Measurements from ENCODE around the gene AATF. TPM values are rescaled to one million over a fixed set of nuclear protein-coding genes. Genes with fewer than 3 reads are reported as not detected.

Gene AATF
- total RNA-seq, 1 experiment from 2014 or later = 85.2 TPM

DNA sequence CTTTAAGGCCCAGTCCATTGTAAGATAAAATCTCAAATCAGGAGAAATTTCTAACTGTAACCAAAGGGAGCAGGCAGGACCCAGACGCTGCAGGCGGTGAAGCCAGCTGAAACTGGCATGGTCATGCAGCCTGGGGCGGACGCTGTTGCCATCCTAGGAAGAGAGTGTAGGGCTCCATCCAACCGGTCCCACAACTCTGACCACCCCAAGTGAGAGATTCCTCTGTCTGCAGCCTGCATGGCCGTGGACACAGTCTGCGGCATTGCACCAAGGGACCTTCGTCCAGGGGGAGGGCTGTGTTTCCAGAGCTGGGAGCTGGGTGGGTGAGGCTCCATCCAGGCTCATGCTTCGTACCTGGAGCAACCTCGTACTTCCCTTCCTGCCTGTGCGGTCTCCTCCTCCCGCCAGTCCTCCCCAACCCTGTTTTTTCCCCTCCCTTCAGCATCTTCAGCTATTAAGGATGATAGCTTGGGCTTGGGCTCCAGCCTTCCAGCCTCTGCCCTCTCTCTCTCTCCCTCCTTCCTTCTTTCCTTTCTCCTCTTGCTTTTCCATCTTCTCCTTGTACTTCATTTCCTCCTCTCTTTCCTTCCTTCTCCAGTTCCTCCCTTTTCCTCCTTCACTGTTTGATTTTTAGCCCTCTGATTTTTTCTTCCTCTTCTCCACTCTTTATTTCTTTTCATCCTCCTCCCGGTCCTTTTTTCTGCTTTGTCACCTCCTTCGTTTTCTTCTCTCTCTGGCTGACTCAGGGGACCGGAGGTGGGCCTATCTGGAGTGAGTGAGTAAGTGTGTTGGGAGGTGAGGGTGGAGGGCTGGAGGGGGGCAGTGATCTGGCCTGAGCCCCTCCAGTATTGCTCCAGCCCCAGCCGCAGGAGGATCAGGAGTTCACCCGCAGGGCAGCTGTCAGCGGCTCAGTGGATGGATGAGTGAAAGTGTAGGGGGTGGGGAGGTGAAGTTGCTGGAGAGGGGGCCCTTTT, 28.4 kb upstream of the AATF start:
- H3K9me3 Mint-ChIP-seq (ENCODE audit: unreplicated experiment) = no peaks in the 10 kb centered on the region
- ChIA-PET CTCF (interaction anchor here (0.7 to 1.3 kb wide), 2 partner anchors 26 to 127 kb away, joined by 3 read pairs; no protein-coding TSS in a partner anchor), POLR2A (interaction anchor here (0.7 to 3.9 kb wide), 3 partner anchors 24 to 63 kb away, joined by 3 to 25 read pairs (median 3); partner anchors contain the start of gene AATF)
- H3K27me3 Mint-ChIP-seq (ENCODE audit: insufficient read depth, unreplicated experiment) = no peaks in the 10 kb centered on the region
- H3K36me3 Mint-ChIP-seq (ENCODE audit: insufficient read depth, unreplicated experiment) = peaks cover 8% of the 10 kb centered on the region
- peak; percentile 63 for DNase-seq (ENCODE audit: unreplicated experiment)
- peak overlapping the region; percentile 29 for H3K4me3 Mint-ChIP-seq (ENCODE audit: unreplicated experiment)
- TF ChIP-seq, protein P1, sequence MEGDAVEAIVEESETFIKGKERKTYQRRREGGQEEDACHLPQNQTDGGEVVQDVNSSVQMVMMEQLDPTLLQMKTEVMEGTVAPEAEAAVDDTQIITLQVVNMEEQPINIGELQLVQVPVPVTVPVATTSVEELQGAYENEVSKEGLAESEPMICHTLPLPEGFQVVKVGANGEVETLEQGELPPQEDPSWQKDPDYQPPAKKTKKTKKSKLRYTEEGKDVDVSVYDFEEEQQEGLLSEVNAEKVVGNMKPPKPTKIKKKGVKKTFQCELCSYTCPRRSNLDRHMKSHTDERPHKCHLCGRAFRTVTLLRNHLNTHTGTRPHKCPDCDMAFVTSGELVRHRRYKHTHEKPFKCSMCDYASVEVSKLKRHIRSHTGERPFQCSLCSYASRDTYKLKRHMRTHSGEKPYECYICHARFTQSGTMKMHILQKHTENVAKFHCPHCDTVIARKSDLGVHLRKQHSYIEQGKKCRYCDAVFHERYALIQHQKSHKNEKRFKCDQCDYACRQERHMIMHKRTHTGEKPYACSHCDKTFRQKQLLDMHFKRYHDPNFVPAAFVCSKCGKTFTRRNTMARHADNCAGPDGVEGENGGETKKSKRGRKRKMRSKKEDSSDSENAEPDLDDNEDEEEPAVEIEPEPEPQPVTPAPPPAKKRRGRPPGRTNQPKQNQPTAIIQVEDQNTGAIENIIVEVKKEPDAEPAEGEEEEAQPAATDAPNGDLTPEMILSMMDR (IDR thresholded peaks at IDR 0.05; ENCODE audit: unreplicated experiment) = no peak
- peak overlapping the region; percentile 59 for H3K27ac Mint-ChIP-seq (ENCODE audit: low read depth, unreplicated experiment)
- H3K4me1 Mint-ChIP-seq (ENCODE audit: insufficient read depth, unreplicated experiment) = peaks cover 31% of the 10 kb centered on the region
- no TSS peak for BruUV-seq (replicated peaks)
- intact Hi-C loops (cut with micrococcal nuclease) = loop anchor here (1.0 to 2.0 kb wide), 2 partner anchors 28 to 70 kb away; partner anchors contain the start of gene AATF

DNA sequence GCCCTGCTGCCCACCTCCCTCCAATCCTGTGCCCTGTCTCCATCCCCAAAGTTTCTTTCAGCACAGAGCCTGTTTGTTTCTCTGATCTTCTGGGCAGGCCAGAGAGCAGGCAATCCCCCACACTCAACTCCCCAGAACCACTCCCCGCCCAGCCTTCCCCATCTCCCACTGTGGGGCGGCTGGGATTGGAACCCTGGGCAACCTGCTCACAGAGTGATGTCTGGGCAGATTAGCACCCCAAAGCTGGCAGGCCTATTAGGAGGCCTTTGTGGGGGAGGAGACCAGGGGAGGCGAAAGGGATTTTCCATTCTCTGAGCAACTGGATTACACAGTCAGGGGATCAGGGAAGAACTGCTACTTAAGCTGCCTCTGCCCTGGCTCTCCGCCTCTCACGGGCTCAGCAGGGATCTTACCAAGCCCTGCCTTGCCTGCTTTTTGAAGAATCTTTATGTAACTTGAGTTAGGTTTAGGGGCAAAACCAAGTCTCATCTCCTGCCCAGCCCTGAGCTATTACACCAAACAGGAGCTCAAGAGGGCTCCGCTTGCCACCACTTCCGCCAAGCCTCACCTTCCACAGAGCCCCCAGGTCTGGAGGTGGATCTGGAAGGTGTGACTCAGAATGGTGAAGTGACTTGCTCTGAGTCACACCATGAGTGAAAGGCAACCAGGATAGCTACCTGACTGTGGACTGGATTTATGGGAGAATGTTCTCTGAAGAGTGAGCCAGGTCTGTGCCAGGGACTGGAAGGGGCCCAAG, 27.5 kb upstream of the AATF start:
- peaks cover 8% of the 10 kb centered on the region for H3K36me3 Mint-ChIP-seq (ENCODE audit: insufficient read depth, unreplicated experiment)
- intact Hi-C loops (cut with micrococcal nuclease) = loop anchor here (1.0 to 2.0 kb wide), 2 partner anchors 27 to 70 kb away; partner anchors contain the start of gene AATF
- H3K27me3 Mint-ChIP-seq (ENCODE audit: insufficient read depth, unreplicated experiment) = no peaks in the 10 kb centered on the region
- CTCF ChIA-PET = interaction anchor here (0.5 to 1.3 kb wide), 2 partner anchors 17 to 126 kb away, joined by 3 to 4 read pairs; no protein-coding TSS in a partner anchor
- peak; percentile 95 for DNase-seq (ENCODE audit: unreplicated experiment)
- H3K4me3 Mint-ChIP-seq (ENCODE audit: unreplicated experiment) = peak overlapping the region; percentile 53
- TF ChIP-seq, protein P1 (IDR thresholded peaks at IDR 0.05; ENCODE audit: unreplicated experiment) = no peak
- no TSS peak for BruUV-seq (replicated peaks)
- POLR2A ChIA-PET = interaction anchor here (0.6 to 3.9 kb wide), 3 partner anchors 23 to 208 kb away, joined by 3 to 25 read pairs (median 3); partner anchors contain the start of gene AATF
- peaks cover 31% of the 10 kb centered on the region for H3K4me1 Mint-ChIP-seq (ENCODE audit: insufficient read depth, unreplicated experiment)
- H3K9me3 Mint-ChIP-seq (ENCODE audit: unreplicated experiment) = no peaks in the 10 kb centered on the region
- H3K27ac Mint-ChIP-seq (ENCODE audit: low read depth, unreplicated experiment) = peak overlapping the region; percentile 63

DNA sequence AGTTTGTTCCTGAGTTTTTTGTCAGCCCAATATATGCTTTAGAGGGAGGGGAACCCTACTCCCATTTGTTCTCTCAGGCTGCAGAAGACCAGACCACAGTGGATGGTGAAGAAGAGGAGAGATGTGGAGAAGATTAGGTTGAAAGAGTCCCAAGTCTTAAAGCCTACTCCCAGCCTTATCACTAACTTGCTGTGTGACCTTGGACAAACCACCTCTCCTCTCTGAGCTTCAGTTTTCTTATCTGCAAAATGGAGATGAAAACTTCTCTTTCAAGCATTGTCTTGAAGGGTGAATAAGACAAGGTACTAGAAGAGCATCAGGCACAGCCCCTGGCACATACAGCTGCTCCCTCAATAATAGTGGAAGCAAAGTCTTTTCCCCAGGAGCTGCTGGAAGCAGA, 26.6 kb upstream of the AATF start:
- Mint-ChIP-seq H3K27ac (ENCODE audit: low read depth, unreplicated experiment) (peak overlapping the region; percentile 63), H3K4me3 (ENCODE audit: unreplicated experiment) (no peak overlapping the region), H3K9me3 (ENCODE audit: unreplicated experiment) (no peaks in the 10 kb centered on the region), H3K4me1 (ENCODE audit: insufficient read depth, unreplicated experiment) (peaks cover 31% of the 10 kb centered on the region), H3K27me3 (ENCODE audit: insufficient read depth, unreplicated experiment) (no peaks in the 10 kb centered on the region), H3K36me3 (ENCODE audit: insufficient read depth, unreplicated experiment) (peaks cover 6% of the 10 kb centered on the region)
- intact Hi-C loops (cut with micrococcal nuclease) = no loop called here
- CTCF ChIA-PET = no interaction called here
- no TSS peak for BruUV-seq (replicated peaks)
- POLR2A ChIA-PET = interaction anchor here (3.9 kb wide), 1 partner anchor 27 kb away, joined by 25 read pairs; the partner anchor contains the start of gene AATF
- DNase-seq (ENCODE audit: unreplicated experiment) = no peak
- TF ChIP-seq, protein P1 (IDR thresholded peaks at IDR 0.05; ENCODE audit: unreplicated experiment) = no peak
